IPS DF 6.9 (cell line): ENCODE measurements around the gene TRIM63.

Source experiments
- DNase-seq: peaks from one replicate; pipeline ENCODE4 v3.0.0-alpha.2; 2013; ENCODE audit warnings: low read depth, low spot score
- H3K27ac ChIP-seq: one replicate; pipeline ENCODE4 v1.5.1; 2013; ENCODE audit warnings: low read length, control low read depth
- H3K27me3 ChIP-seq: 2 replicates; pipeline ENCODE4 v1.6.1; 2013; ENCODE audit warnings: mild to moderate bottlenecking, low read length; ENCODE audit not compliant: control insufficient read depth, insufficient read depth
- H3K36me3 ChIP-seq: 2 replicates; pipeline ENCODE4 v1.6.1; 2013; ENCODE audit warnings: low read length; ENCODE audit not compliant: control insufficient read depth, insufficient read depth
- H3K4me1 ChIP-seq: 2 replicates; pipeline ENCODE4 v1.6.1; 2013; ENCODE audit warnings: low read length; ENCODE audit not compliant: control insufficient read depth, insufficient read depth
- H3K4me3 ChIP-seq: 2 replicates; pipeline ENCODE4 v1.5.1; 2013; ENCODE audit warnings: mild to moderate bottlenecking, low read length
- H3K9me3 ChIP-seq: 2 replicates; pipeline ENCODE4 v1.6.1; 2013; ENCODE audit warnings: low read length, inconsistent platforms; ENCODE audit not compliant: control insufficient read depth, insufficient read depth
- WGBS: extraction: QIAGEN DNeasy Blood & Tissue Kit; methylation state at CpG from one replicate; pipeline ENCODE4 v1.1.7; 2013; ENCODE audit warnings: mixed read lengths, missing lambda C conversion rate; ENCODE audit not compliant: insufficient read length, insufficient coverage; 5-methylcytosine and 5-hydroxymethylcytosine counted together

The TRIM63 gene

DNA sequence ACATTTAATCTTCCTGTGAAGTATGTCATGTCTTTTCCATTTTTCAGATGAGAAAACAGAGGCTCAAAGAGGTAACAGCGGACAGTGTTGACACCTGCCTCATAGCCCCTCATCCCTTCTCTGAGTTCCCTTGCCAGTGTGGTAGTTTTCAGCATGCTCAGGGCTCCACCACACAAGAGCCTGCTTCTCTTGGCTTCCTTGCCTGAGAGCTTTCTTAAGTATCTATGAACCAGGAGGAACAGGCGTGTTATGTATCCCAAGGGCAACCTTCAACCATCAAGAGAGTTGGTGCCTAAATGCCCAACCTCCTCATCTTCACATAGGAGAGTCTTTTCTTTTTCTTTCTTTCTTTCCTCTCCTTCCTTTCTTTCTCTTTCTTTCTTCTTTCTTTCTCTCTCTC, 63.7 kb downstream of the TRIM63 start:
- no peak for DNase-seq
- Histone ChIP-seq H3K36me3 (no peaks in the 10 kb centered on the region), H3K27ac (no peak overlapping the region), H3K4me3 (no peak overlapping the region), H3K9me3 (no peaks in the 10 kb centered on the region), H3K4me1 (no peaks in the 10 kb centered on the region), H3K27me3 (no peaks in the 10 kb centered on the region)
- WGBS = no CpG with 5 or more reads among the region's 2 CpGs

DNA sequence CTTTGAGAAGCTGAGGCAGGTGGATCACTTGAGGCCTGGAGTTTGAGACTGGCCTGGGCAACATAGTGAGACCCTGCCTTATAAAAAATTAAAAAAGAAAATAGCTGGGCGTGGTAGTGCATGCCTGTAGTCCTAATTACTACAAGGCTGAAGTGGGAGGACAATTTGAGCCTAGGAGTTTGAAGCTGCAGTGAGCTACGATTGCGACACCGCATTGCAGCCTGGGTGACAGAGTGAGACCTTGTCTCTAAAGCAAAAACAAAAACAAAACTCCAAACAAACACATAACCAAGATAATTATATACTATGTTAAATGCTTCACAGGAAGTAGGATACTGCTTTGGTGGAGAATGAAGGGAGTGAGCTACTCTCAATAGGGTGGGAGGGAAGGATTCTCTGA, 64.2 kb downstream of the TRIM63 start:
- no peak overlapping the region for H3K27ac ChIP-seq
- H3K9me3 ChIP-seq = no peaks in the 10 kb centered on the region
- H3K4me3 ChIP-seq = no peak overlapping the region
- no CpG with 5 or more reads among the region's 4 CpGs for WGBS
- no peaks in the 10 kb centered on the region for H3K36me3 ChIP-seq
- no peaks in the 10 kb centered on the region for H3K27me3 ChIP-seq
- no peak for DNase-seq
- no peaks in the 10 kb centered on the region for H3K4me1 ChIP-seq
